Embryonic facial prominence (tissue), 1 donor: ENCODE measurements around the gene NDUFB11.

Experiments used
- DNase-seq: peaks from one replicate; pipeline ENCODE4 v3.0.0-alpha.2; 2016; ENCODE audit errors: extremely low spot score

Gene NDUFB11

DNA sequence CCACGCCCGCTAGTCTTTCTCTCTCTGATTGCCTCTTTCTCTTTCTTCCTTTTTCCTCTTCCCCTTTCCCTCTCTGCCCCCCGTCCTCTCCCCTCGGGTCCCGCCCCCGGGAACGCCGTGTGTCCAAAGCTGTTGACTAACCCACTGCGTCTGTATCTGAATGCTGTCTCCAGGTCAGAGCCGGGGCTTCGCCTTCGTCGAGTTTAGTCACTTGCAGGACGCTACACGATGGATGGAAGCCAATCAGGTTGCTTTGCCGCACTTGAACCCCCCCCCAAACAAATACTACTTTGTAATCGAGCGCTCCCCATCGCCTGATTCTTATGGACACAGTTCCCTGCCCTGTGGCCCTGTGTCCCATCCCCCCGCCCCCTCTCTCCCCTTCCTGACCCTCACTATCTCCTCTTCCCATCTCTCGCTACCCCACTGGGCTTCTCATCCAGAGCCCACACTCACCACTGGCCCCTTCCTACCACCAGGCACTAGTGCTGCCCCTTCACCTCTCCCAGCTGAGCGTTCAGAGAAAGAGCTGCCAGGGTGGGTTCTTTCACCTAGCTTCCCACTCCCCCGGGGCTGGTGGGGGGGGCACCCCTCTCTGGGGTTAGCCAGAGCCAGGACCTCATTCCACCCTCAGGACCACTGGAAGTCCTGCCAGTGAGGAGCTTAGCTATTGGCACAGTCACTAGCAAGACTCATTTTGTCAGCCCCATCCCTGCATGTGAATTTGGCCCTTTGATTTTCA is 30.5 kb upstream of the NDUFB11 start:
- no peak for DNase-seq

GRCh38 chrX:47174376-47174775 is 29.9 kb upstream of the NDUFB11 start:
- DNase-seq: no peak

- no peak for DNase-seq
Observed at GRCh38 chrX:47172971-47173792, 28.7 kb upstream of the NDUFB11 start.

DNA sequence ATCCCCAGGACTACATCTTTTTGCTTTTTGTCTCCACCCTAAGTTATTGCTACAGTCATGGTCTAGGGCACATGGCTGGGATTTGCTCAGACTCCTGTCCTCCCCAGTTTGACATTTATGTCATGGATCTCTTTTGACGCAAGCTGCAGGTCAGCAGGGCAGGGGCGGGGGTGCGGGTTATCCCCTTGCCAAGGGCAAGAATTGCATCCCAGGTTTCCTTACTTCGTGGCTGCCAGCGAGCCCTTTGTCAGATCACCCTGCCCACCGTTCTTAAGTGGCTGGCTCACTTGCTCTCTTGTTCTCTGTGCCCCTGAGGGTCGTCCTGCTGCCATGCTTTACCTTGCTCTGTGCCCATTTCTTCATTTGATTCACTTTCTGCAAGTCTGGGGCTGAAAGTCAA is 28.0 kb upstream of the NDUFB11 start:
- DNase-seq: no peak

GRCh38 chrX:47171996-47172395 is 27.5 kb upstream of the NDUFB11 start:
- no peak for DNase-seq

GRCh38 chrX:47170861-47171692 is 26.6 kb upstream of the NDUFB11 start:
- DNase-seq: no peak

GRCh38 chrX:47169726-47170515 is 25.4 kb upstream of the NDUFB11 start:
- no peak for DNase-seq

DNA sequence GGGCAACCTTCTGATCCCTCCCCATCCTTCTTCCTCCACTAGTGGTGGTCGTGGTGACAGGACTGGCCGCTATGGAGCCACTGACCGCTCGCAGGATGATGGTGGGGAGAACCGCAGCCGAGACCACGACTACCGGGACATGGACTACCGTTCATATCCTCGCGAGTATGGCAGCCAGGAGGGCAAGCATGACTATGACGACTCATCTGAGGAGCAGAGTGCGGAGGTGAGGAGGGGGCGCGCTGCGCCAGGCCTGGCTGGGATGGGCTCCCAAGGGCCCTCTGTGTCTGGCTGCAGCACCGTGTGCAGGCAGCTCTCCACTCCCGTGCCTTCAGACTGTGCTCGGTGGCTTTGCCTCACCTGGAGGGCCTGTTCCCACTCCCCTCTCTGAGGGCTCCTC is 24.8 kb upstream of the NDUFB11 start:
- no peak for DNase-seq

DNA sequence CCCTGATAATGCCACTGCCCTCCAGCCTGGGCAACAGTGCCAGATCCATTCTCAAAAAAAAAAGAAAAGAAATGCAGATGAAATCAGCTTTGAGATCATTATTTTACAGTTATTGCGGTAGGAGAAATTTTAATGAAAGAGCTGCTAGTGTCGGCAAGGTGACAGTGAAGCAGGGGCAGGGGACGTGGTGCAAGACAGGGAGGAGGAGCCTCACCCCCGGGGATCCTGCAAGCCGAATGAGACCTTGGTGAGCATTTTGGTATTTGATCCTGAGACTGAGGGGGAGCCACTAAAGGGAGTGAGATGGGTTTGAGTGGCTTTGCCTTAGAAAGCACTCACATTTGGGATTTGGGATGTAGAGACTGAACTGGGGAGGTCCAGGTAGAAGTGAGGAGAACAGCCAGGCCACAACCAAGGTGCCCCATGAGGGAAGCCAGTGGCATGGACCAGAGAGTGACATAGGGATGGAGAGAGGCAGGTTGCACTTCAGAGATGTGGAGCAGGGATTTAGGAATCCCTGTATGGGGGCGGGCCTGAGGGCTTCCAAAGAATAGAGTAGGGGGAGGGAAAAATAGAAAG is 24.1 kb upstream of the NDUFB11 start:
- no peak for DNase-seq

- no peak for DNase-seq
Observed at GRCh38 chrX:47166126-47166525, 21.6 kb upstream of the NDUFB11 start.

DNA sequence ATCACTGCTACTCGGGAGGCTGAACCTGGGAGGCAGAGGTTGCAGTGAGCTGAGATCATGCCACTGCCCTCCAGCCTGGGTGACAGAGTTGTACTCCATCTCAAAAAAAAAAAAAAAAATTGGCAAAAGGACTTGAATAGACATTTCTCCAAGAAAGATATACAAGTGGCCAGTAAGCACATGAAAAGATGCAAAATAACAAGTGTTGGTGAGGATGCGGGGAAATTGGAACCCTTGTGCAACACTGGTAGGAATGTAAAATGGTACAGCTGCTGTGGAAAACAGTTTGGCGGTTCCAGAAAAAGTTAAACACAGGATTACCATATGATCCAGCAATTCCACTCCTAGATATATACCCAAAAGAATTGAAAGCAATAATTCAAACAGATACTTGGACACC is 19.9 kb upstream of the NDUFB11 start:
- DNase-seq: no peak

DNA sequence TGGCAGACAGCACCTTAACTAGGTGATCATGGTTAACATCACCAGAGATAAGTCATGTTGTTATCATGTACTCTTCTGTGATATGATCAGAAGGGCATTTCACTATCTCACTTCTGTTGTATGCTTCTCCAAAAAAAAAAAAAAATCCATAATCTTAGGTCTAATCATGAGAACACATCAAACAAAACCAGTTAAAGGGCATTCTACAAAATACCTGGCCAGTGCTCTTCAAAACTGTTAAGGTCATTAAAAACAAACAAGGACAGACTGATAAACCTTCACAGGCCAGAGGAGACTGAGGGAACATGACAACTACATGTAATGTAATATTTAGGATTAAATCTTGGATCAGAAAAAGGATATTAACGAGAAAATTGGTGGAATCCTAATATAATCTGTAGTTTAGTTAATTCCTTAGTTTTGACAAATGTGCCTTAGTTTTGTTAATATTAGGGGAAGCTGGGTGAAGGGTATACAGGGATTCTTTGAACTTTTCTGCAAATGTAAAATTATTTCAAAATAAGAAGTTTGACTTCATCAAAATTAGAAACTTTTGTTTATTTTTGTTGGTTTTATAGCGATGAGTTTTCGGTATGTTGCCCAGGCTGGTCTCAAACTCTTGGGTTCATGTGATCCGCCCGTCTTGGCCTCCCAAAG is 18.6 kb upstream of the NDUFB11 start:
- no peak for DNase-seq

DNA sequence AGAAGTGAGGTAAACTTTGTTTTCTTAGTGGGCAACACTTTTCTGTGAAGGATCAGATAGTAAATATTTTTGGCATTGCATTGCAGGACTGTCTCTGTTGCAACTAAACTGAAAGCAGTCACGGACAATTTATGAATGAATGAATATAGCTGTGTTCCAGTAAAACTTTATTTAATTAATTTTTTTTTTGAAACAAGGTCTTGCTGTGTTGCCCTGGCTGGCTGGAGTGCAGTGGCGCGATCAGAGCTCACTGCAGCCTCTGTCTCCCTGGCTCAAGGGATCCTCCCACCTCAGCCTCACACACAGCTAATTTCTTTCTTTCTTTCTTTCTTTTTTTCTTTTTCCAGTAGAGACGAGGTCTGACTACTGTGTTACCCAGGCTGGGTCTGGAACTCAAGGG is 16.3 kb upstream of the NDUFB11 start:
- no peak for DNase-seq

- DNase-seq: no peak
Observed at GRCh38 chrX:47158781-47159180, 14.3 kb upstream of the NDUFB11 start.

GRCh38 chrX:47158131-47158530 is 13.6 kb upstream of the NDUFB11 start:
- DNase-seq: no peak

DNA sequence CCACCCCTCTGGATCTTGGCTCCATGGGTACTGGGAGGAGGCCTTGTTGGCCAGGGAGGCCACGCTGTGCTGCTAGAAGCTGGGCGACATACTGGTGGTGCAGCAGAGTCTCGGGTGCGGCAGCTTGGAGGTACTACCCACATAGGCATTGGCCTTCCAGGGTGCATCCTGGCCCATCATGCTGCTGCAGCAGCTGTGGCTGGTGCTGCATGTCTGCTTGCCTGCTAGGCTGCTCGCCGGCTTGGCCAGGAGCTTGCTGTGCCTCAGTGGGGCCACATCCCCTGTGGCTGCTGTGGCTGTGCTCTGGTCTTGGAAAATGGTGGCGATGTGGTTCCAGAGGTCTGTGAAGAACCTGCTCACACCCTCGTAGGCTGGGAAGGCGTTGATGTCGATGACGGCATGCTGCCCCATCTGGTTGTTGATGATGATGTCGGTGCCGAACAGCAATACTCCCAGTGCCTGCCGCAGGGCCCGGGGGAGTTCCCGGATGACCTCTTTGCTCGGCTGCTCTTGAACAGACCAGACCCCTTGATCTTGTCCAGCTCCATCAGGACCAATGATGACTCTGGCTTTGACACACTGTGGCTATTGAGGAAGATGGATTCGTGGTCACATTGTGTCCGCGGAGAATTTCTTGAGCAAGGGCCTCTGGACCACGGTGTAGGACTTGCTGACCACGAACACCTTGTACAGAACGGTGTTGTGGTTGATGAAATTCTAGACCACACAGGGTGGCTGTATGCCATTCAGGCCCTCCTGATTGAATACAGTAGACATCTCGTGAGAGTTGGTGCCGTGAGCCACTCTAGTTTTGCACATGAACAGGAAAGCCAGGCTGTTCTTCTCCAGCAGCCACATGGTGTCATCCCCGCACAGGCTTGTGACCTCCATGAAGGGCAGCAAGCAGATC is 12.4 kb upstream of the NDUFB11 start:
- no peak for DNase-seq

- no peak for DNase-seq
Observed at GRCh38 chrX:47151435-47151834, 6.9 kb upstream of the NDUFB11 start.

- DNase-seq: no peak
Observed at GRCh38 chrX:47148946-47149345, 4.4 kb upstream of the NDUFB11 start.
